ENCODE measurements around the gene ZC3H18.

The ZC3H18 gene

DNA sequence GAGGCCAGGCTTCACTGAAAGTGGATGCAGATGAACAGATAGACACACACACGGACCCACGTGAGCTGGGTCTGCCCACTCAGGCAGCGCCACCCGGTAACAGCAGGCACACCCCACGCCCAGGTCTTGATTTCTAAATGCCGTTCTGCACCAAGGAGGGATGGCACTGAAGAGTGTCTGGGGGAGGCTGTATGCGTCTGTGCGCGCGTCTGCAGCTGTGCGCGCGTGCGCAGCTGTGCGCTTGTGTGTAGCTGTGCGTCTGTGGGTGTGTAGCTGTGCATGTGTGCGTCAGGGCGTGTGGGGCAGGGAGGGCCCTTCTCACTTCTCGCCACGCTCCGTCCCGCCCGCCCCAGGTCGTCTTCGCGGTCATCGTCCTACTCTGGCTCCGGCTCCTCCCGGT is 52.7 kb downstream of the ZC3H18 start:
- H2AFZ ChIP-seq, result no peak overlapping the region
- H3K36me3 ChIP-seq (ENCODE audit: control insufficient read depth, insufficient read depth, low read length), result no peaks in the 10 kb centered on the region
- no peaks in the 10 kb centered on the region for H3K9me3 ChIP-seq (ENCODE audit: control insufficient read depth, low read length)
- H3K9ac ChIP-seq, result no peak overlapping the region
- H3K4me1 ChIP-seq, result no peaks in the 10 kb centered on the region
- TF ChIP-seq, protein P1, sequence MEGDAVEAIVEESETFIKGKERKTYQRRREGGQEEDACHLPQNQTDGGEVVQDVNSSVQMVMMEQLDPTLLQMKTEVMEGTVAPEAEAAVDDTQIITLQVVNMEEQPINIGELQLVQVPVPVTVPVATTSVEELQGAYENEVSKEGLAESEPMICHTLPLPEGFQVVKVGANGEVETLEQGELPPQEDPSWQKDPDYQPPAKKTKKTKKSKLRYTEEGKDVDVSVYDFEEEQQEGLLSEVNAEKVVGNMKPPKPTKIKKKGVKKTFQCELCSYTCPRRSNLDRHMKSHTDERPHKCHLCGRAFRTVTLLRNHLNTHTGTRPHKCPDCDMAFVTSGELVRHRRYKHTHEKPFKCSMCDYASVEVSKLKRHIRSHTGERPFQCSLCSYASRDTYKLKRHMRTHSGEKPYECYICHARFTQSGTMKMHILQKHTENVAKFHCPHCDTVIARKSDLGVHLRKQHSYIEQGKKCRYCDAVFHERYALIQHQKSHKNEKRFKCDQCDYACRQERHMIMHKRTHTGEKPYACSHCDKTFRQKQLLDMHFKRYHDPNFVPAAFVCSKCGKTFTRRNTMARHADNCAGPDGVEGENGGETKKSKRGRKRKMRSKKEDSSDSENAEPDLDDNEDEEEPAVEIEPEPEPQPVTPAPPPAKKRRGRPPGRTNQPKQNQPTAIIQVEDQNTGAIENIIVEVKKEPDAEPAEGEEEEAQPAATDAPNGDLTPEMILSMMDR (IDR thresholded peaks at IDR 0.05), result no peak
- no peaks in the 10 kb centered on the region for H3K27me3 ChIP-seq (ENCODE audit: control insufficient read depth, insufficient read depth, low read length)
- H3K27ac ChIP-seq, result no peak overlapping the region
- H3K4me3 ChIP-seq (ENCODE audit: low read depth, low read length), result no peak overlapping the region
- peaks cover 5% of the 10 kb centered on the region for H3K79me2 ChIP-seq
- no peak overlapping the region for H3K4me2 ChIP-seq (ENCODE audit: low read length)

DNA sequence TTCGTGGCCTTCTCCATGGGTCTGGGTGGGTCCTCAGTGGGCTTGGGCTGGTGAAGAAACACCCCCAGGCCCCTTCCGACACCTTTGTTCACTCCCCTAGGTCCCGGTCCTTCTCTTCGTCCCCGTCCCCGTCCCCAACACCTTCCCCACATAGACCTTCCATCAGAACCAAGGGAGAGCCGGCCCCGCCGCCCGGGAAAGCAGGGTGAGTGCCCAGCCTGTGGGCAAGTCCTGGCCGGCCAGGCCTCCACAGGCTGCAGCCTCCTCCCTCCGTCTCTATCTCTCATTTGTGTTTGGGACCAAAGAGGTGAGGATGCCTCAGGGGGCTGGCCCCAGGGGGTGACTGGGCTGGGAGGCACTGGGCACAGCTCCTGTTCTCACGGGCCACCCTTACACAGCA is 53.7 kb downstream of the ZC3H18 start:
- Histone ChIP-seq H3K27me3 (ENCODE audit: control insufficient read depth, insufficient read depth, low read length) (no peaks in the 10 kb centered on the region), H3K9ac (no peak overlapping the region), H3K4me1 (no peaks in the 10 kb centered on the region), H3K9me3 (ENCODE audit: control insufficient read depth, low read length) (no peaks in the 10 kb centered on the region), H3K4me3 (ENCODE audit: low read depth, low read length) (no peak overlapping the region), H3K27ac (no peak overlapping the region), H3K79me2 (peaks cover 2% of the 10 kb centered on the region), H3K36me3 (ENCODE audit: control insufficient read depth, insufficient read depth, low read length) (no peaks in the 10 kb centered on the region), H2AFZ (no peak overlapping the region), H3K4me2 (ENCODE audit: low read length) (no peak overlapping the region)
- TF ChIP-seq, protein P1 (IDR thresholded peaks at IDR 0.05), result no peak

DNA sequence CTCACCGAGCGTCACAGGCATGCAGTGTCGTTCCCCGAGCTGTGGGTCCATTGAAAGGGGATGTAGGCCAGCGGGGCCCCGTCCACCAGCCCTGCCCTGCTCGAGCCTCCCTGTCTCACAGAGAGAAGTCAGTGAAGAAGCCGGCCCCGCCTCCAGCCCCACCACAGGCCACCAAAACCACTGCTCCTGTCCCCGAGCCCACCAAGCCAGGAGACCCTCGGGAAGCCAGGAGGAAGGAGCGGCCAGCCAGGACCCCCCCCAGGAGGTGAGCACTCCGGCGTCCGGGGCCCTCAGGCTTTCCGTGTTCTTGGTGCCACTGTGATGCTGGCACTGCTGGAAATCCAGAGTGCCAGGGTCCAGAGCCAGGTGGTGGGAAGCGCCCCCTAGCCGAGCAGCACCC is 54.3 kb downstream of the ZC3H18 start:
- Histone ChIP-seq H3K27ac (no peak overlapping the region), H3K4me3 (ENCODE audit: low read depth, low read length) (no peak overlapping the region), H3K27me3 (ENCODE audit: control insufficient read depth, insufficient read depth, low read length) (no peaks in the 10 kb centered on the region), H3K9ac (no peak overlapping the region), H3K4me1 (no peaks in the 10 kb centered on the region), H3K79me2 (peaks cover 2% of the 10 kb centered on the region), H3K36me3 (ENCODE audit: control insufficient read depth, insufficient read depth, low read length) (no peaks in the 10 kb centered on the region), H3K9me3 (ENCODE audit: control insufficient read depth, low read length) (no peaks in the 10 kb centered on the region), H2AFZ (no peak overlapping the region), H3K4me2 (ENCODE audit: low read length) (no peak overlapping the region)
- TF ChIP-seq, protein P1 (IDR thresholded peaks at IDR 0.05), result no peak

DNA sequence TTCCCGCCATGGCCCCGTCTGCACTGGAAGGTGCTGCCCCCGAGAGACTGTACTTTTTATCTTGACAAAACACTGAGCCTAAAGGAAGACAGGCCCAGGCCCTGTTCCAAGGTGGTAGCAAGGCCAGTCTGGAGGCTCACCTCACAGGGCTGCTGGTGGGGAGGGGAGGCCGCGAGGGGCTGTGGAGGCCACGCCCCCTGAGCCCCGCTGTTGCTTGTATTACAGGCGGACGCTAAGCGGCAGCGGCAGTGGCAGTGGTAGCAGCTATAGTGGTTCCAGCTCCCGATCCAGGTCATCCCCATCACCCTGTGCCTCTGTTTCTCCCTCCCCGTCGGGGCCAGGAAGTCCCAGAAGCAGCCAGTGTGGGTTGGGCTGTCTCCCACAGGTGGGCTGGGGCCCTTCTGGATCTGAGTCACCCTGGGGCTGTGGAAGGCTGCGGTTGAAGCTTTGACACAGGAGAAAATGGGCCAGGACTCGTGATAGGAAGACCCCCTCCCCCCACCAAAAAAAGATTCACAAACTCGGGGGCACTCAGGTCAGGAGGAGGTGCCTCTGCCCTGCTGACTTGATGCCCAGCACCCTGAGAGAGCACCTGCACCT is 54.9 kb downstream of the ZC3H18 start:
- Histone ChIP-seq H3K4me2 (ENCODE audit: low read length) (no peak overlapping the region), H3K9me3 (ENCODE audit: control insufficient read depth, low read length) (no peaks in the 10 kb centered on the region), H3K36me3 (ENCODE audit: control insufficient read depth, insufficient read depth, low read length) (no peaks in the 10 kb centered on the region), H3K9ac (no peak overlapping the region), H3K27me3 (ENCODE audit: control insufficient read depth, insufficient read depth, low read length) (no peaks in the 10 kb centered on the region), H3K79me2 (peaks cover 2% of the 10 kb centered on the region), H3K4me3 (ENCODE audit: low read depth, low read length) (no peak overlapping the region), H3K27ac (no peak overlapping the region), H3K4me1 (no peaks in the 10 kb centered on the region), H2AFZ (no peak overlapping the region)
- TF ChIP-seq, protein P1 (IDR thresholded peaks at IDR 0.05), result no peak

DNA sequence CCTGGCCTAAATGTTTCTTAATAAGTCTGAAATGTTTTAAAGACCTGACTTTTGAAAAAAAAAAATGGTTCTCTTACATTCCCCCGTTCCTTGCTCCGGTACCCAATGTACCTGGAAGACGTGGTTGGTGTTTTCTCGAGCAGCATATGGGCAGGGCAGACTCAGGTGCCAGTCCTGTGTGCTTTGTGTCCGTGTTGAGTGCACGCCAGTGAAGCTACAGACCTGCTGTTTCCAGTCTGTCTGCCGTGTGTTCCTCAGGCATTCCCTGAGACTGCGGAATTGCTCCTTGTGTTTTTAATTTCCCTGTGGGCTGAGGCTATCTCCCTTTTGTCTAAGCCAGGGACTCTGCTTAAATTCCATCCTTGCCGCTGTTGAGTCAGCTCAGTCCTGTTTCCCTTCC is 56.4 kb downstream of the ZC3H18 start:
- H3K4me2 ChIP-seq (ENCODE audit: low read length), result no peak overlapping the region
- no peaks in the 10 kb centered on the region for H3K27me3 ChIP-seq (ENCODE audit: control insufficient read depth, insufficient read depth, low read length)
- H3K9me3 ChIP-seq (ENCODE audit: control insufficient read depth, low read length), result no peaks in the 10 kb centered on the region
- no peak overlapping the region for H3K27ac ChIP-seq
- no peaks in the 10 kb centered on the region for H3K4me1 ChIP-seq
- no peaks in the 10 kb centered on the region for H3K36me3 ChIP-seq (ENCODE audit: control insufficient read depth, insufficient read depth, low read length)
- no peak overlapping the region for H2AFZ ChIP-seq
- H3K4me3 ChIP-seq (ENCODE audit: low read depth, low read length), result no peak overlapping the region
- no peak overlapping the region for H3K9ac ChIP-seq
- peaks cover 2% of the 10 kb centered on the region for H3K79me2 ChIP-seq
- TF ChIP-seq, protein P1 (IDR thresholded peaks at IDR 0.05), result no peak
